Central memory CD8-positive, alpha-beta T cell (primary cell): ENCODE measurements around the gene TMEM26.

Experiments used
- ATAC-seq: fragments of 150-1000 bp; cut with Tn5 transposase; replicated peaks from 2 replicates; pipeline ENCODE4 v1.10.0; 2022; ENCODE audit warnings: mild to moderate bottlenecking, moderate FRiP score, moderate number of reproducible peaks; ENCODE audit not compliant: poor library complexity, severe bottlenecking; ENCODE audit errors: extremely low read depth
- DNase-seq, 2 donors: peaks; one replicate each; pipeline ENCODE4 v3.0.0; 2021; ENCODE audit warnings: low spot score in 2 of 2
- H3K27ac Mint-ChIP-seq: one replicate; pipeline ENCODE4 v1.8.0; 2022; ENCODE audit warnings: low read depth, mild to moderate bottlenecking, moderate library complexity, mixed read lengths
- H3K27me3 Mint-ChIP-seq: one replicate; pipeline ENCODE4 v1.8.0; 2022; ENCODE audit warnings: mixed read lengths
- H3K36me3 Mint-ChIP-seq: one replicate; pipeline ENCODE4 v1.8.0; 2022; ENCODE audit warnings: mild to moderate bottlenecking, moderate library complexity, mixed read lengths; ENCODE audit not compliant: insufficient read depth
- H3K4me1 Mint-ChIP-seq: one replicate; pipeline ENCODE4 v1.8.0; 2022; ENCODE audit warnings: mixed read lengths
- H3K4me3 Mint-ChIP-seq: one replicate; pipeline ENCODE4 v1.8.0; 2022; ENCODE audit warnings: mild to moderate bottlenecking, moderate library complexity, mixed read lengths
- H3K9me3 Mint-ChIP-seq: one replicate; pipeline ENCODE4 v1.8.0; 2022; ENCODE audit warnings: mixed read lengths

TMEM26 gene

DNA sequence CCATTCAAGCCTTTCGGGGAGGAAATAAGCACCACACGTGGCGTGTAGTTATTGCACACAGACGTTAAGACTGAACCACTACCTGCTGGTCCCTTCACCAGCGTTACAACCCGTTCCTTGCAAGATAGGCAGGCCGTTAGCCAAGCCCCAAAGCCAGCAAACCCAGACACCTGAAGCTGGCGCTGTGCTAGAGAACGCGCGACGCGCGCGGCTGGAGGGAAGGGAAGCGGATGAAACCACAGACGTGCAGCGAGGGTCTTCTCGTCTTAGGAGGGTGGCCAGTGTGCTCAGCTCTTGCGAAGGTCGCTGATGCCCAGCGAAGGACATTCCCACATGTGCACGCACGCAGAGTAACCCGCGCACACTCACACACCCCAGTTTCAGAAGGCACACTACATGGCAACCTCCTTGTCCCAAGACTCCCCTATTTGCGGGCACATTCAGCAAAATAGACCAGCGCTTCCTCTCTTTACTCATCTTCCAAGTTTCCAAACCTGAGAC lies 980 bp downstream of the TMEM26 start:
- H3K4me1 Mint-ChIP-seq, result no peaks in the 10 kb centered on the region
- no peak overlapping the region for H3K27ac Mint-ChIP-seq
- no peak overlapping the region for H3K4me3 Mint-ChIP-seq
- H3K9me3 Mint-ChIP-seq, result no peaks in the 10 kb centered on the region
- H3K27me3 Mint-ChIP-seq, result peaks cover 46% of the 10 kb centered on the region
- no peaks in the 10 kb centered on the region for H3K36me3 Mint-ChIP-seq
- no peak for DNase-seq
- ATAC-seq, result no peak

DNA sequence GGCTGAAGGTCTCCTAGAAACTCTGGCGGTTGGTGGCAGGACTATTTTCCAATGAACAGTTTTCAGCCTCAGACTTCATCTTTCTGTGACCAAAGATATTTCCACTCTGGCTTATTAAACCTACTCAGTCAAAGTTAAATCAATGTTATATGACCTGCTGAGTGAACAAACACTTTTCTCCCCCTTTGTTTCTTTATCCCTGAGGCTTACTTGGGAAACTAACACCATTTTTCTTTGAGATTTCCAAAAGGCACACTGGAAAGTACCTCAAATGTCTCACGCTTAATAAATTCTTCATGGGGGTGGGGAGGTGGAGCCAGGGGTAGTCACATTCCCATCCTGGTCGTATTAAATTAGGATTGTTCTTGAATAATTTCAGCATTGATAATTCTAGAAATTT lies 1.8 kb downstream of the TMEM26 start:
- no peak overlapping the region for H3K4me3 Mint-ChIP-seq
- peaks cover 46% of the 10 kb centered on the region for H3K27me3 Mint-ChIP-seq
- ATAC-seq (no peak), DNase-seq (no peak)
- H3K4me1 Mint-ChIP-seq, result no peaks in the 10 kb centered on the region
- no peaks in the 10 kb centered on the region for H3K9me3 Mint-ChIP-seq
- H3K36me3 Mint-ChIP-seq, result no peaks in the 10 kb centered on the region
- no peak overlapping the region for H3K27ac Mint-ChIP-seq

DNA sequence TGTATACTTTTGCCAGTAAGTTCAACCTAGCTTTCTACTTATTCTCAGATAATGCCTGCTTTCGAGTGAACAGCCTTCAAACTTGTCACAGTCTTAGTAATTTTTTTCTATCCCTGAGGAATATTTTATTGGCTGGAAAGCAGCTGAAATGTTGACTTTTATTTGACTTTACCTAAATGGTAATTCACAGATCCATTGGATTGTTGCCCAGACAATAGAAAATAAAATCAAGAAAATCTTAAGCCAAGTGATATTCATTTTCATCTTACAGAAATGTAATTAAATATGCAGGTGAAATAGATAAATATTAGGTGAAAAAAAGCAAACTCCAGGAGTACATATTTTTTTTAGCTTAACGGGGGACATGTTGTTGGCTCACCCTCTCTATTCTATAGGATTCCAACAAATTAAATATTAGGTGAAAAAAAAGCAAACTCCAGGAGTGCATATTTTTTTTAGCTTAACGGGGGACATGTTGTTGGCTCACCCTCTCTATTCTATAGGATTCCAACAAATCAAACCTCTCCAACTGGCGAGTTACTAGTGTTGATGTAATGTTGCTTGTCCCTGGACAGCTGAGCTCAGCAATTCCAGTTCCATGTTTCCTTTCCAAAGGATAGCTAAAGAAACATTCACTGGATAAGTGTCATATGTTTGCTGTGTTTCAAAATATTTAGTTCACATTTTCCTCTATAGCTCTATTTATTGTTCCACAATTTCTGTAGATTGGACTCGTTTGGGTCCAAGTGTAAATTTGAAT lies 4.2 kb downstream of the TMEM26 start:
- H3K27ac Mint-ChIP-seq, result no peak overlapping the region
- ATAC-seq, result no peak
- no peak for DNase-seq
- no peak overlapping the region for H3K4me3 Mint-ChIP-seq
- no peaks in the 10 kb centered on the region for H3K4me1 Mint-ChIP-seq
- no peaks in the 10 kb centered on the region for H3K9me3 Mint-ChIP-seq
- H3K36me3 Mint-ChIP-seq, result peaks cover 2% of the 10 kb centered on the region
- peaks cover 33% of the 10 kb centered on the region for H3K27me3 Mint-ChIP-seq

DNA sequence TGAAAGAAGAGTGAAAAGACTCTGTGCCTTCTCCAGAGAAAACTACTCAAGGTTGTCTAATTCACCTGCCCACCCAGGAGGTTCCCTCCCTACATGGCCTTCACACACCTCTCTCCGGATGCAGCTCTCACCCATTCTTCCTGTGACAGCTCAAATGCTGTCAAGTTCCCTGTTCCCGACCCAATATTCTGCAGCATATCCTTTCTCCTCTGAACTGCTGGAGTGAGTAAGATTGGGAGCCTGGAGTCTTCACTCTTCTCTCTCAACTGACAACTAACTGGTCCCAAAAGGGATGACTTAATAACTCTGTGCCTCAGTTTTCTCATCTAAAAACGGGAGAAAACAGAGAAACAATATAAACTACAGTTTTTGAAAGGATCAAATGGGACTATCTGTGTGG lies 5.1 kb downstream of the TMEM26 start:
- Mint-ChIP-seq H3K4me1 (no peaks in the 10 kb centered on the region), H3K27me3 (peaks cover 32% of the 10 kb centered on the region), H3K4me3 (no peak overlapping the region), H3K9me3 (no peaks in the 10 kb centered on the region), H3K27ac (no peak overlapping the region), H3K36me3 (peaks cover 2% of the 10 kb centered on the region)
- DNase-seq, result no peak
- ATAC-seq, result no peak

DNA sequence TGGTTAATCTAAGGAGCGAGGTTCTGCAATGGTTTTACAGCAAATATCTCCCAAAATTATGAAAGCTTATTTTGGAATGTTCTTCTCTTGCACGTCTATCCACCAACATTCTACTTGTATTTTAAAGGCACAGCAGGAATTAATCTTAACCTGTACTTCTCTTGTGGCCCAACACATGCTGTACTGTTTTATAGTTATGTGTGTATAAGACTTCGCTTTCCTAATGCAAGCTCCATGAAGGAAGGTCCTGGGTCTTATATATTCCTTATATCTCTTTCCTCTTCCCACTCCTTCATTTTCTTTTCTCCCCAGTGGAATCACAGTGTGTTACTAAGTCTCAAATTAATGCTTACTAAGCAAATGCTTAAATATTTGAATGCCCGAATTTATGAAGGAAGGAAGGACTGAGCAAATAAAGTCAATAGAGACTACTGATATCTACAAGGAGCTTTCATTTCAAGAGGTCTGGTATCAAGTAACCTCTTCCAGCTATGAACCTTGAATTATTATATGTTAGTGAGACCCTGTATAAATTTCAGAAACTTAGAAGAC lies 14.0 kb downstream of the TMEM26 start:
- ATAC-seq (no peak), DNase-seq (no peak)
- no peak overlapping the region for H3K4me3 Mint-ChIP-seq
- no peaks in the 10 kb centered on the region for H3K36me3 Mint-ChIP-seq
- H3K4me1 Mint-ChIP-seq, result peaks cover 7% of the 10 kb centered on the region
- H3K27ac Mint-ChIP-seq, result no peak overlapping the region
- peaks cover 6% of the 10 kb centered on the region for H3K27me3 Mint-ChIP-seq
- no peaks in the 10 kb centered on the region for H3K9me3 Mint-ChIP-seq

DNA sequence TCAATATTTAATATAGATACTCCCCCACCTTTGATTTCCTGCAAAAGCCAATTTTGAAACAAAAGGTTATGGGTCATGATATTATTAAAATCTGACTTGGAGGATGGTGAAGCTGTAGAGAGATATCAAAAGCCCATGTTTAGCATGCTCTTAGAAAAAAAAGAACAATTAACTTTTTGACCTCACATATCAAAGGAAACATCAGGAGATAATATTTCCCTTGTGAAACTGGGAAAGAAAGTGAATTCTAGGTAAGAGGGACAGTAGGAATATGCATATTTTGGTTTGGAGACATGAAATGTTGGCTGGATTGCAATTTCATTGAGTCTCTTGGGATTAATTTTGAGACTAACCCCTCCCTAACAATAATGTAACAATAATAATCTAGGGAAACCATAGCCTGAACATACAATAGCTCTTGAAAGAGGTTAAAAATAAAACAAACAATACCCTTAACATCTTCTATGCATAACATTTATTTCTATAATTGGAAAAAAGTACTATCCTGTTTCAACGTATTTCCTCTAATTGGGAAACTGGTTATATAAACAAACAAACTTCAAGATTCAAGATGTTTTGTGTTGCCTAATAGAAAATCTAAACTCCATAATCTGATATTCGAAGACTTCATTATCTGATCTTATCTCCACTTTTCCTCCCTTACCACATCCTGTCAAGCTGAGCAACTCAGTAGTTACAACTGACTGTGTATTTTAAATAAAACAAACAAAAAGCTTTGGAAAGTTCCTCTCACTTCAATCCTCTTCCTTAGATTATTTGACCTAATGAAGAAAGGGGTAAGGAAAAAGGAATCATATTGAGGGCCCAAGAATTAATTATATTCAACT lies 14.8 kb downstream of the TMEM26 start:
- Mint-ChIP-seq H3K4me1 (peaks cover 7% of the 10 kb centered on the region), H3K4me3 (no peak overlapping the region), H3K27me3 (peaks cover 8% of the 10 kb centered on the region), H3K27ac (no peak overlapping the region), H3K36me3 (no peaks in the 10 kb centered on the region), H3K9me3 (no peaks in the 10 kb centered on the region)
- no peak for DNase-seq
- no peak for ATAC-seq

DNA sequence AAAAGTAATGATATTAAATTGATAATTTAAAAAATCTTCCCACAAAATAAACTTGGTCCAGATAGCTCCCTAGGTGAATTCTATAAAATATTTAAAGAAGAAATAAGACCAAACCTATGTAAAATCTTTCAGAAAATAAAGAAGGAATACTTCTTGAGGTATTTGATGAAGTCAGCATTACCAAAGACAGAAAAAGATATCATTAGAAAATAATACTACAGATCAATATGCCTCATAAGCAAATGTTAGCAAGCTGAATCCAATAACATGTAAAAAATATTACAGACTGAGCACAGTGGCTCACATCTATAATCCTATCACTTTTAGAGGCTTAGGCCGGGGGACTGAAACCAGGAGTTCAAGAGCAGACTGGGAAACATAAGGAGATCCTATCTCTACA lies 30.0 kb downstream of the TMEM26 start:
- no peak for DNase-seq
- Mint-ChIP-seq H3K9me3 (peaks cover 18% of the 10 kb centered on the region), H3K4me1 (no peaks in the 10 kb centered on the region), H3K27ac (no peak overlapping the region), H3K36me3 (no peaks in the 10 kb centered on the region), H3K4me3 (no peak overlapping the region), H3K27me3 (no peaks in the 10 kb centered on the region)
- no peak for ATAC-seq

DNA sequence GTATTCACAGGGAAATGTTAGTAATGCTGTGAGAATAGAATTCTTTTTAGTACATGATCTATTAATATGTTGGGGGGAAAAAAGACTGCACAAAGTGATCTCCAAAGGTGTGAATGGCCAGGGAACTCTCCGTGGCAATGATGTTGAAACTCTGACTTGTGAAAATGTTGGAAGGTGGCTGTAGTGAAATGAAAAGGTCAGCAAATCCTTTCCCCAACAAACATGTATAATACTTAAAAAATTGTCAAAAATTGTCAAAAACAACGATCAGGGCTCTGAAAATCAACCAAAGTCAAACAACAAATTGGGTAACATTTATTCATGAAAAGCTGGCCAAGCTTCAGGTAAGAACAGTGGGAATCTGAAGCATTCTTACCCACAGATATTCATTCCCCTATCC lies 35.5 kb downstream of the TMEM26 start:
- Mint-ChIP-seq H3K27me3 (peaks cover 19% of the 10 kb centered on the region), H3K36me3 (no peaks in the 10 kb centered on the region), H3K27ac (no peak overlapping the region), H3K4me1 (no peaks in the 10 kb centered on the region), H3K4me3 (no peak overlapping the region), H3K9me3 (peaks cover 18% of the 10 kb centered on the region)
- no peak for DNase-seq
- no peak for ATAC-seq

DNA sequence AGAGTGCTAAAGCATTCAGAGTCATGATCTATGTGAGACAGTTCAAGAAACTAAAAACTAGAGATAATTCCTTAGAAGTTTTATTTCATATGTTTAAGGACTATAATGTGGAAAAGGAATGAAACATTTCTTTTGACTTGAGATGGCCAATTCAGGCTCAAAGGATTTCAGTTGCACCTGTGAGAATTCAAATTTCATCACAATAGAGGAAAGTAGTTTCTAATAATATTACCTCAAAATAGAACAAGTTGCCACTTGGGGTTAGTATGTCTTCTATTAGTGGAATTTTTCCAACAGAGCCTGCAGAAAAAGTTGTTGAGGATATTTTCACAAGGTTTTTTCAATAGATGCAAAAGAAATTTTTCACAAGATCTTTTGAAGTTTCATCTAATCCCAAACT lies 37.4 kb downstream of the TMEM26 start:
- no peak for ATAC-seq

DNA sequence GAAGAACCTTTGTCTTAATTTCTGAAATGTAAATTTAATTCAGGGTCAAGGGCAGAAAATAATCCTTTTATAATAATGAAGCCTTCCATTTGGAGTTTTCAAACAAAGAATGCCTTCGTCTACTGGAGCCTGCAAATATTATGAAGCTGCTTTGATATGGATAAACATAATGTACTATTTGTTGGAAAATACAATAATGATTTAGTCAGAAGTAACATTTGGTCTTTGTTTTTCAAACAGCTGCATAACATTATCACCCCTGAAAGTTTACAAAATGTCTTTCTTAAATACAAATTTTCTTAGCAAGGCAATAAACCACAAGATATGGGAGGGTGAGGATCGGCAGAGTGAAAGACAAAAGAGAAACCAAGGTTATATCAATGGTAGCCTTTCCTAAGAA lies 41.5 kb downstream of the TMEM26 start:
- no peak overlapping the region for H3K4me3 Mint-ChIP-seq
- H3K27ac Mint-ChIP-seq, result no peak overlapping the region
- no peak for DNase-seq
- H3K27me3 Mint-ChIP-seq, result peaks cover 29% of the 10 kb centered on the region
- no peaks in the 10 kb centered on the region for H3K4me1 Mint-ChIP-seq
- no peaks in the 10 kb centered on the region for H3K9me3 Mint-ChIP-seq
- no peak for ATAC-seq
- H3K36me3 Mint-ChIP-seq, result no peaks in the 10 kb centered on the region

More for the DNA sequence above, 37.4 kb downstream of the TMEM26 start:
- H3K36me3 Mint-ChIP-seq, result no peaks in the 10 kb centered on the region
- H3K27ac Mint-ChIP-seq, result no peak overlapping the region
- no peak for DNase-seq
- peaks cover 11% of the 10 kb centered on the region for H3K9me3 Mint-ChIP-seq
- H3K4me1 Mint-ChIP-seq, result no peaks in the 10 kb centered on the region
- no peak overlapping the region for H3K4me3 Mint-ChIP-seq
- H3K27me3 Mint-ChIP-seq, result peaks cover 22% of the 10 kb centered on the region

DNA sequence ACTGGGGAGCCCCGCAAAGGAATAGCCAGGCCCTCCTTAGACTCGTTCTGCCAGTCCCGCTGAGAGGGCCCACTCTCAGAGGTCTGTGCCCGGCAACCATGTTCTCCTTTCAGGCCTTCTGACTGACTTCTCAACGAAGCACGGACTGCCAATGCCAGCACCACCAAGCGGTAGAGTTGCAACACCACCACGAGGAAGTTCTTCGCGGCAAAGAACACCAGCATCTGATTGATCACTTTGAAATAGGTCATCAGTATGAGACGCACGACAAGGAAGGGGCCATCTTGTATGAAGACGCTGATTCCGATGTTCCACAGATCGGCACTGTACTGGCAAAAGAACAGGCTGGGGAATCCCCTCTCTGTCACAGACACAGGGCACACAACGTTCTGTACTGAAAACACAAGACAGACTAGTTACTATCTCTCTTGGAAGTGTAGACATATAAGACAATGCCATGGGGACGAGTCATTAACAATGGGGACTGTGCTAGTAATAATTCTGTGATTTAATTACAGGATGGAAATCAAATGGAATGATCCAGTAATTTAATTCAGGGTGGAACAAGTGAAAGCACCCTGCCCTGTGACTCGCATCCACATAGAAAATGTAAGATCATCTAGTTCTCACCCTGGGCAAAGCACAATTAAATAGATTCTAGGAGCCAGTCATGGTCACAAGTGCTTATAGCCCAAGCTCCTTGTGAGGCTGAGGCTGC lies 42.7 kb downstream of the TMEM26 start:
- no peak overlapping the region for H3K27ac Mint-ChIP-seq
- ATAC-seq (no peak), DNase-seq (no peak)
- no peaks in the 10 kb centered on the region for H3K36me3 Mint-ChIP-seq
- H3K27me3 Mint-ChIP-seq, result peaks cover 25% of the 10 kb centered on the region
- H3K4me1 Mint-ChIP-seq, result no peaks in the 10 kb centered on the region
- H3K4me3 Mint-ChIP-seq, result no peak overlapping the region
- no peaks in the 10 kb centered on the region for H3K9me3 Mint-ChIP-seq

DNA sequence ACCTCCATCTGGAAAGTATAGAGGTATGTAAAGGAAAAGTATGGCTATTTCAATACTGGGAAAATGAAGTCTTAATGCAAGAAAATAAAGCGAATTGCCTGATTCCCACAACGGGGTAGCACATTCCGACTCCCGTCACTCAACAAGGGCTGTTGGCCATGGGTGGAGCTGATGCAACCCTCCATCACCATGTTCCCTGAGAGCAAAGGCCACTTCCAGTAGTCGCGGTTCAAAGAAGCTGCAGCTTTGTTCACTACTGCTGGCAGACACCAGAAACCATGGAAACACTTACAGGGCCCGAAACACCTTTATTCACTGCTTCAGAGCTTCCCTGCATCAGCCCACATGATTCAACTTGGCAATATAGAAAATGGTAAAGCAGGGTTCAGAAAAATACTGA lies 44.0 kb downstream of the TMEM26 start:
- Mint-ChIP-seq H3K4me1 (no peaks in the 10 kb centered on the region), H3K36me3 (no peaks in the 10 kb centered on the region), H3K27me3 (peaks cover 21% of the 10 kb centered on the region), H3K9me3 (no peaks in the 10 kb centered on the region), H3K4me3 (no peak overlapping the region), H3K27ac (no peak overlapping the region)
- ATAC-seq (no peak), DNase-seq (no peak)
